ENCODE results near the gene PADI6.

The PADI6 gene

GRCh38 chr1:17346046-17346789, 25.8 kb upstream of the PADI6 start:
- H3K36me3 ChIP-seq (ENCODE audit: control insufficient read depth, insufficient read depth, low read length), result no peaks in the 10 kb centered on the region
- no peaks in the 10 kb centered on the region for H3K4me1 ChIP-seq (ENCODE audit: control insufficient read depth, insufficient read depth, low read length)
- no peaks in the 10 kb centered on the region for H3K27me3 ChIP-seq (ENCODE audit: control insufficient read depth, insufficient read depth, low read length)
- H3K27ac ChIP-seq (ENCODE audit: low read depth, low read length), result no peak overlapping the region
- no peak overlapping the region for H3K4me3 ChIP-seq (ENCODE audit: low read depth, low read length)
- peaks cover 3% of the 10 kb centered on the region; the same call in 1 of the 2 replicates for H3K9me3 ChIP-seq (ENCODE audit: control insufficient read depth, insufficient read depth, low read length)
- H3K9ac ChIP-seq (ENCODE audit: low read depth, low read length), result no peak overlapping the region

DNA sequence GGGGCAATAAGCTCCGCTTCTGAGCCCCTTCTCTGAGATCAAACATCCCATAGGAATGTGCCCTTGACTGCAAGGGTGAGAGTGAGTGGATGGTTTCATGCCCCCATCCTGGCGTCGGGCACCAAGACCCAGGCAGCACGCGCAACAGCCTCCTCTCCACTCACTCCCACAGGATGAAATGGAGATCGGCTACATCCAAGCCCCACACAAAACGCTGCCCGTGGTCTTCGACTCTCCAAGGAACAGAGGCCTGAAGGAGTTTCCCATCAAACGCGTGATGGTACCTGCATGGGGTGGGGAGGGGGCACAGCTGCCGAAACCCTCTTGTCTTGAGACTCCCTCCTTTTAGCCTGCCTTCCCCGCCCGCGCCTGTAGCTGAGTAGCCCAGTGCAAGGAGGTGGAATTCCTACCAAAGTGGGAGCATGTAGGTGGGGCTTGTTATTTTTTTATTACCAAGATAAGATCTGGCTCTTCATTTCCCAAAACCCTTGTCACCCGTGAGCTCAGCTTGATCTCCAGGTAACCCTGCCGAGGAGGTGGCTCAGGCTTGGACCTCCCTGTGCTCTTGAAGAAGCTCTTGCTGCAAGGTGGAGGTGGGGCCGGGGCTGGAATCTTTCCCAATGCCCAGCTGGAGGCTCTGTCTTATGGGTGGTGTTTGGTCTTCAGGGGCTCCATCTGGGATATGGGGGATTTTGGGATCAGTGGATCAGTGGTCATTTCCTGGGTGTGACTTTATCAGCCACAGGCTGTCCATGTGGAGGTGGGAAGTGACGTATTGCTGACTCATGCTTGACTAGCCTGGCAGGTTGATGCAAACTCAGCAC, 24.0 kb upstream of the PADI6 start:
- H3K4me3 ChIP-seq (ENCODE audit: low read depth, low read length), result no peak overlapping the region
- H3K27ac ChIP-seq (ENCODE audit: low read depth, low read length), result no peak overlapping the region
- H3K9me3 ChIP-seq (ENCODE audit: control insufficient read depth, insufficient read depth, low read length), result peaks cover 3% of the 10 kb centered on the region; the same call in 1 of the 2 replicates
- H3K36me3 ChIP-seq (ENCODE audit: control insufficient read depth, insufficient read depth, low read length), result no peaks in the 10 kb centered on the region
- H3K4me1 ChIP-seq (ENCODE audit: control insufficient read depth, insufficient read depth, low read length), result no peaks in the 10 kb centered on the region
- no peak overlapping the region for H3K9ac ChIP-seq (ENCODE audit: low read depth, low read length)
- no peaks in the 10 kb centered on the region for H3K27me3 ChIP-seq (ENCODE audit: control insufficient read depth, insufficient read depth, low read length)

GRCh38 chr1:17348593-17349234, 23.3 kb upstream of the PADI6 start:
- no peaks in the 10 kb centered on the region for H3K9me3 ChIP-seq (ENCODE audit: control insufficient read depth, insufficient read depth, low read length)
- H3K36me3 ChIP-seq (ENCODE audit: control insufficient read depth, insufficient read depth, low read length), result no peaks in the 10 kb centered on the region
- no peak overlapping the region for H3K9ac ChIP-seq (ENCODE audit: low read depth, low read length)
- H3K27me3 ChIP-seq (ENCODE audit: control insufficient read depth, insufficient read depth, low read length), result no peaks in the 10 kb centered on the region
- H3K27ac ChIP-seq (ENCODE audit: low read depth, low read length), result no peak overlapping the region
- no peak overlapping the region for H3K4me3 ChIP-seq (ENCODE audit: low read depth, low read length)
- H3K4me1 ChIP-seq (ENCODE audit: control insufficient read depth, insufficient read depth, low read length), result no peaks in the 10 kb centered on the region

DNA sequence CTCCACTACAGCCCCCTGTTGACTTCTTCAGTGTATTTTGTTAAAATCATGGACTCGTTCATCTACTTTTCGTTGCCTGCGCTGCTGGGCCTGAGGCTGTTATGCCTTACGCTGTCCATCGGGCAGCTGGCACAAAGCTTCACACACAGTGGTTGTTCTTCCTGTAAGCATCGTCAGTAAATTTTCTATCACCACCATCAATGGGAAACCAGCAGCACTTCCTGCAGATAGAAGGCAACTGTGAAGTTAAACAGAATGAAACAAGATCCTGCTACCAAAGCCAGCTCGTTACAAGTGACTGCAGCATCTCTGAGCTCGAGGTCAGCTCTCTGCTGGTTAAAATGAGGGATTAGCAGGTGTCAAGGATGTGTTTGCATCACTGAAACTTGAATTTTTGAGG, 21.9 kb upstream of the PADI6 start:
- no peak overlapping the region for H3K27ac ChIP-seq (ENCODE audit: low read depth, low read length)
- no peaks in the 10 kb centered on the region for H3K4me1 ChIP-seq (ENCODE audit: control insufficient read depth, insufficient read depth, low read length)
- H3K9me3 ChIP-seq (ENCODE audit: control insufficient read depth, insufficient read depth, low read length), result no peaks in the 10 kb centered on the region
- no peaks in the 10 kb centered on the region for H3K36me3 ChIP-seq (ENCODE audit: control insufficient read depth, insufficient read depth, low read length)
- no peak overlapping the region for H3K9ac ChIP-seq (ENCODE audit: low read depth, low read length)
- no peak overlapping the region for H3K4me3 ChIP-seq (ENCODE audit: low read depth, low read length)
- H3K27me3 ChIP-seq (ENCODE audit: control insufficient read depth, insufficient read depth, low read length), result no peaks in the 10 kb centered on the region

DNA sequence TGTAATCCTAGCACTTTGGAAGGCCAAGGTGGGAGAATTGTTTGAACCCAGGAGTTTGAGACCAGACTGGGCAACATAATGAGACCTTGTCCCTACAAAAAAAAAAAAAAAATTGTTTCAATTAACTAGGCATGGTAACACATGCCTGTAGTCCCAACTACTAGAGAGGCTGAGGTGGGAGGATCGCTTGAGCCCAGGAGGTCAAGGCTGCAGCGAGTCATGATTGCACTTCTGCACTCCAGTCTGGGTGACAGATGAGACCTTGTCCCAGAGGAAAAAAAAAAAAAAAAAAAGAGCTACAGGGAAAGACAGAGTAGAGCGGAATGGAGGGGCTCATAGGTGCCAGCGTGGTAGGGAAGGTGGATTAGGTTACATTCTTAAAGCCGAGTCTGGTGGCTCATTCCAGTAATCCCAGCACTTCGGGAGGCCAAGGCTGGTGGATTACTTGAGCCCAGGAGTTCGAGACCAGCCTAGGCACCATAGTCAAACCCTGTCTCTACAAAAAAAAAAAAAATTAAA, 21.0 kb upstream of the PADI6 start:
- Histone ChIP-seq H3K9me3 (ENCODE audit: control insufficient read depth, insufficient read depth, low read length) (no peaks in the 10 kb centered on the region), H3K4me3 (ENCODE audit: low read depth, low read length) (no peak overlapping the region), H3K27ac (ENCODE audit: low read depth, low read length) (no peak overlapping the region), H3K4me1 (ENCODE audit: control insufficient read depth, insufficient read depth, low read length) (no peaks in the 10 kb centered on the region), H3K36me3 (ENCODE audit: control insufficient read depth, insufficient read depth, low read length) (no peaks in the 10 kb centered on the region), H3K27me3 (ENCODE audit: control insufficient read depth, insufficient read depth, low read length) (no peaks in the 10 kb centered on the region), H3K9ac (ENCODE audit: low read depth, low read length) (no peak overlapping the region)

GRCh38 chr1:17351598-17352324, 20.2 kb upstream of the PADI6 start:
- no peak overlapping the region for H3K4me3 ChIP-seq (ENCODE audit: low read depth, low read length)
- H3K4me1 ChIP-seq (ENCODE audit: control insufficient read depth, insufficient read depth, low read length), result no peaks in the 10 kb centered on the region
- no peak overlapping the region for H3K9ac ChIP-seq (ENCODE audit: low read depth, low read length)
- H3K27me3 ChIP-seq (ENCODE audit: control insufficient read depth, insufficient read depth, low read length), result no peaks in the 10 kb centered on the region
- no peak overlapping the region for H3K27ac ChIP-seq (ENCODE audit: low read depth, low read length)
- H3K36me3 ChIP-seq (ENCODE audit: control insufficient read depth, insufficient read depth, low read length), result no peaks in the 10 kb centered on the region
- no peaks in the 10 kb centered on the region for H3K9me3 ChIP-seq (ENCODE audit: control insufficient read depth, insufficient read depth, low read length)

DNA sequence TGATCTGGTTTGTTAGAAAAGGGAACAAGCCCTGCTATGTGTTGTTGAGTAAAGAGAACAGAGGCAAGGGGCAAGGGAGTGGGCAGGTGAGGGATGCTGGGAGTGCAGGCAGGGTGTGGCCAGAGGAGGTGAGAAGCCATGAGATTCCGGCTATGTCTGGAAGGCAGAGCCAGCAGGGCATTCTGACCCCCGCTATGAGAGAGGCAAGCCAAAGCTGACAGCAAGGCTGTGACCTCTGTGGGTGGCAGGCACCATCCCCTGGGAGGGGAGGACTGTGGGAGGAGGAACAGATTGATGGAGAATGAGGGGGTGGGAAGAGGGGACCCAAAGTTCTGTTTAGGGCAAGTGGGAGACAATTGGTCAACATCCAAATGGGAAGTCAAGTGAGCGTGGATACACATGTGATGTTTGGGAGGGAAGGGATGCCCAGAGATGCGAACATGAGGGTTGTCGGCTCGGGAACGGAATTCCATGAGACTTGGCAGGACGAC, 19.5 kb upstream of the PADI6 start:
- H3K4me1 ChIP-seq (ENCODE audit: control insufficient read depth, insufficient read depth, low read length), result no peaks in the 10 kb centered on the region
- H3K27ac ChIP-seq (ENCODE audit: low read depth, low read length), result no peak overlapping the region
- H3K27me3 ChIP-seq (ENCODE audit: control insufficient read depth, insufficient read depth, low read length), result no peaks in the 10 kb centered on the region
- H3K4me3 ChIP-seq (ENCODE audit: low read depth, low read length), result no peak overlapping the region
- no peak overlapping the region for H3K9ac ChIP-seq (ENCODE audit: low read depth, low read length)
- no peaks in the 10 kb centered on the region for H3K9me3 ChIP-seq (ENCODE audit: control insufficient read depth, insufficient read depth, low read length)
- no peaks in the 10 kb centered on the region for H3K36me3 ChIP-seq (ENCODE audit: control insufficient read depth, insufficient read depth, low read length)

- H3K9me3 ChIP-seq (ENCODE audit: control insufficient read depth, insufficient read depth, low read length), result no peaks in the 10 kb centered on the region
- H3K27ac ChIP-seq (ENCODE audit: low read depth, low read length), result no peak overlapping the region
- no peak overlapping the region for H3K9ac ChIP-seq (ENCODE audit: low read depth, low read length)
- H3K4me1 ChIP-seq (ENCODE audit: control insufficient read depth, insufficient read depth, low read length), result no peaks in the 10 kb centered on the region
- H3K4me3 ChIP-seq (ENCODE audit: low read depth, low read length), result no peak overlapping the region
- no peaks in the 10 kb centered on the region for H3K36me3 ChIP-seq (ENCODE audit: control insufficient read depth, insufficient read depth, low read length)
- no peaks in the 10 kb centered on the region for H3K27me3 ChIP-seq (ENCODE audit: control insufficient read depth, insufficient read depth, low read length)
These were observed 16.1 kb upstream of the PADI6 start for GRCh38 chr1:17355898-17356297.

GRCh38 chr1:17356387-17357026, 15.5 kb upstream of the PADI6 start:
- H3K9ac ChIP-seq (ENCODE audit: low read depth, low read length), result no peak overlapping the region
- no peaks in the 10 kb centered on the region for H3K9me3 ChIP-seq (ENCODE audit: control insufficient read depth, insufficient read depth, low read length)
- no peaks in the 10 kb centered on the region for H3K4me1 ChIP-seq (ENCODE audit: control insufficient read depth, insufficient read depth, low read length)
- no peak overlapping the region for H3K27ac ChIP-seq (ENCODE audit: low read depth, low read length)
- H3K27me3 ChIP-seq (ENCODE audit: control insufficient read depth, insufficient read depth, low read length), result no peaks in the 10 kb centered on the region
- no peaks in the 10 kb centered on the region for H3K36me3 ChIP-seq (ENCODE audit: control insufficient read depth, insufficient read depth, low read length)
- H3K4me3 ChIP-seq (ENCODE audit: low read depth, low read length), result no peak overlapping the region

DNA sequence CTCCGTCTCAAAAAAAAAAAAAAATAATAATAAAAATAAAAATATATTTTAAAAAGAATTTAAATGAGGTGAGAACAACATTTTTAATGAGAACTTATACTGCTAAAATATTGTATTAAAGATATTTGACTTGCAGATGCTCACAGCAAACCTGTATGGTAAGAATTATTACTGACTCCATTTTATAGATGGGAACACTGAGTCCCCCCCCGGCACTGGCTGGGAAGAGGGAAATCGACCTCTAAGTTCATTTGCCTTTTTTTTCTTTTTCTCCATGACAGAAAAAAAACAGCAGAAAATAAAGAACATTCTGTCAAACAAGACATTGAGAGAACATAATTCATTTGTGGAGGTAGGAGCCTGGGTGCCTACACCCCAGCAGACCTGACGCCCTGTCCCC, 13.4 kb upstream of the PADI6 start:
- no peaks in the 10 kb centered on the region for H3K9me3 ChIP-seq (ENCODE audit: control insufficient read depth, insufficient read depth, low read length)
- no peaks in the 10 kb centered on the region for H3K36me3 ChIP-seq (ENCODE audit: control insufficient read depth, insufficient read depth, low read length)
- H3K9ac ChIP-seq (ENCODE audit: low read depth, low read length), result no peak overlapping the region
- no peak overlapping the region for H3K4me3 ChIP-seq (ENCODE audit: low read depth, low read length)
- no peak overlapping the region for H3K27ac ChIP-seq (ENCODE audit: low read depth, low read length)
- no peaks in the 10 kb centered on the region for H3K4me1 ChIP-seq (ENCODE audit: control insufficient read depth, insufficient read depth, low read length)
- H3K27me3 ChIP-seq (ENCODE audit: control insufficient read depth, insufficient read depth, low read length), result no peaks in the 10 kb centered on the region

All from HUES48 (cell line).